Measurements from ENCODE around the gene PTPRCAP. TPM values are rescaled to one million over a fixed set of nuclear protein-coding genes. Genes with fewer than 3 reads are reported as not detected.

Gene PTPRCAP
- total and polyA plus RNA-seq, 9 of the 15 experiments (the other 6 are each of a cell fraction or from before 2014, with no cell fraction given): 0.22 to 2.0 (median 1.1) TPM; not detected in 4

- TF ChIP-seq ARID3A (IDR thresholded peaks at IDR 0.05; ENCODE audit: borderline replicate concordance, low read depth, low read length) (no peak), ZNF280A (IDR thresholded peaks at IDR 0.05; ENCODE audit: low read depth, partially characterized antibody) (no peak), NCOA6 (IDR thresholded peaks at IDR 0.05) (no peak), CREB1 (IDR thresholded peaks at IDR 0.05) (peak; percentile 71; the same call in 1 of the 2 replicates), CREB1 (CRISPR knock-in tag; IDR thresholded peaks at IDR 0.05) (0 out of 2 replicates have a peak, but pooled peaks have one; percentile 29), HEY1 (CRISPR knock-in tag; IDR thresholded peaks at IDR 0.05; ENCODE audit: borderline replicate concordance) (no peak), RBM22 (IDR thresholded peaks at IDR 0.05; ENCODE audit: low read depth, low read length, poor library complexity, severe bottlenecking) (no peak), MYC (IDR thresholded peaks at IDR 0.05; ENCODE audit: low read depth, low read length) (peak; percentile 66), MYC (CRISPR knock-in tag; IDR thresholded peaks at IDR 0.05; ENCODE audit: borderline replicate concordance, low read depth) (no peak), BCL6 (CRISPR knock-in tag; IDR thresholded peaks at IDR 0.05) (no peak), ZNF77 (CRISPR knock-in tag; IDR thresholded peaks at IDR 0.05) (no peak), CREB5 (CRISPR knock-in tag; IDR thresholded peaks at IDR 0.05) (no peak), MAFF (IDR thresholded peaks at IDR 0.05; ENCODE audit: low read length) (no peak), ZNF583 (CRISPR knock-in tag; IDR thresholded peaks at IDR 0.05) (no peak), YY1 (IDR thresholded peaks at IDR 0.05; ENCODE audit: borderline replicate concordance in 1 of 3, control insufficient read depth in 1 of 3, extremely low read depth in 1 of 3, insufficient read depth in 3 of 3, insufficient read length in 1 of 3, insufficient replicate concordance in 2 of 3, low read depth in 1 of 3, low read length in 2 of 3) (peak in 2 of 3 experiments; percentile 60 to 62), POLR2A (conservative IDR thresholded peaks at IDR 0.05) (no peak; the same call in 1 of the 2 replicates), HNRNPUL1 (IDR thresholded peaks at IDR 0.05; ENCODE audit: low read length) (no peak), ATF7 (IDR thresholded peaks at IDR 0.05) (peak; percentile 69; the same call in 1 of the 2 replicates), RBM39 (optimal IDR thresholded peaks at IDR 0.05; ENCODE audit: low read depth, low read length) (no peak), ZBTB33 (CRISPR knock-in tag; IDR thresholded peaks at IDR 0.05) (no peak), MAFK (IDR thresholded peaks at IDR 0.05; ENCODE audit: low read length) (no peak), MCM2 (IDR thresholded peaks at IDR 0.05; ENCODE audit: low read depth) (no peak), U2AF1 (optimal IDR thresholded peaks at IDR 0.05; ENCODE audit: low read depth, low read length) (no peak)
Observed at GRCh38 chr11:67420646-67421429, 16.6 kb downstream of the PTPRCAP start (continued).
